ENCODE data around the gene PRKCA.

Gene PRKCA

DNA sequence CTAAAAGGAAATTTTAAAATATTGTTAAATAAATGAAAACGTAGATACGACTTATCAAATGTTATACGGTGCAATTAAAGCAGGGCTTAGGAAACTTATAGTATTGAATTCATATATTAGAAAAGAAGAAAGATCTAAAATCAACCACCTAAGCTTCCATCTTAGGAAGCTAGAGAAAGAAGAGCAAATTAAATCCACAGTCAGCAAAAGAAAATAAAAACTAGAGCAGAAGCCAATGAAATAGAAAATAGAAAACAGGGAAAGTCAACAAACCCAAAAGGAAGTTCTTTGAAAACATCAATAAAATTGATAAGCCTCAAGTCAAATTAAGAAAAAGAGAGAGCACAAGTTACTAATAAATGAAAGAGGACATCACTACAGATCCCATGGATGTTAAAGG, 457.9 kb downstream of the PRKCA start:
- Histone ChIP-seq H3K36me3 (ENCODE audit: insufficient read depth, low read length) (no peaks in the 10 kb centered on the region), H3K9ac (ENCODE audit: low read depth, low read length) (no peak overlapping the region), H3K4me3 (ENCODE audit: low read length) (no peak overlapping the region), H3K27me3 (ENCODE audit: insufficient read depth, low read length) (no peaks in the 10 kb centered on the region), H3K27ac (ENCODE audit: low read depth, low read length) (no peak overlapping the region), H3K9me3 (ENCODE audit: insufficient read depth, low read depth, low read length) (no peaks in the 10 kb centered on the region), H3K4me1 (ENCODE audit: insufficient read depth, low read length) (peaks cover 4% of the 10 kb centered on the region; the same call in 1 of the 2 replicates)
- WGBS = no CpG with 5 or more reads among the region's 3 CpGs

DNA sequence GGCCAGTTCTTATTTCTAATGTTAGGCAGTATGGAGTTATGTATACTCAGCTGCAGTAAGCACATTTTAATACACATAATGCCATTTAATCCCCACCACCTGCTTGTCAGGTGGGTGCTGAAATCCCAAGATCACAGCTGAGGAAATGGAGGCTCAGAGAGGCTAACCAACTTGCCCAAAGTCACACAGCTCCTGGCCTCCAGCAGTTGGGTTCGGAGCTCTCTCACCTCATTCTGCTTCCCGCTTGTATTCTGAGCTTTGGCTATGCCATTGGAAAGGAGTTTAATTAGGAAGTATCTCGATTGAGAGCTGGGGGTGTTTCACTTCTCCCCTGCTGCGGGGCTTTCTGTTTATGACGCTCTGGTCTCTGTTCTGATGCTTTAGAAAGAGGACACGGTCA, 459.9 kb downstream of the PRKCA start:
- Histone ChIP-seq H3K4me1 (ENCODE audit: insufficient read depth, low read length) (peaks cover 4% of the 10 kb centered on the region; the same call in 1 of the 2 replicates), H3K36me3 (ENCODE audit: insufficient read depth, low read length) (no peaks in the 10 kb centered on the region), H3K27ac (ENCODE audit: low read depth, low read length) (no peak overlapping the region), H3K9ac (ENCODE audit: low read depth, low read length) (no peak overlapping the region), H3K4me3 (ENCODE audit: low read length) (no peak overlapping the region), H3K27me3 (ENCODE audit: insufficient read depth, low read length) (no peaks in the 10 kb centered on the region), H3K9me3 (ENCODE audit: insufficient read depth, low read depth, low read length) (no peaks in the 10 kb centered on the region)
- 92% methylated on average over 5 of the region's 6 CpGs for WGBS

DNA sequence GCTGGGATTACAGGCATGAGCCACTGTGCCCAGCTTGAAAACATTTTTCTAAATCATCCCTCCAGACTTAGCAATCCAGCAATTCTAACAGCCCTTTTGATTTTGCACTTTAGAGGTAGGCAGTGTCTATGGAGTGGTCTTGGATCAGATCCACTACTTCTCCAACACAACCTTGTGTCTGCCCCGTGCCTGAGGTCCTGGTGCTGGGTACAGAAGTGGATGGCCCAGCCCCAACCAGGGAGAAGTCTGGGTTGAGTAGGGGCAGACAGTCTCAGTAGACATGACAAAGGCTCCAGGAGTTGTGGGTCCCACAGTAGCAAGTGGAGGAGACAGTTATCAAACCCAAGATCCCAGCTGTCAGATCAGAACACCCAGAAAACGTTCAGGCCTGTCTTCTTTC, 460.6 kb downstream of the PRKCA start:
- Histone ChIP-seq H3K36me3 (ENCODE audit: insufficient read depth, low read length) (no peaks in the 10 kb centered on the region), H3K4me1 (ENCODE audit: insufficient read depth, low read length) (peaks cover 4% of the 10 kb centered on the region; the same call in 1 of the 2 replicates), H3K9me3 (ENCODE audit: insufficient read depth, low read depth, low read length) (no peaks in the 10 kb centered on the region), H3K4me3 (ENCODE audit: low read length) (no peak overlapping the region), H3K27ac (ENCODE audit: low read depth, low read length) (no peak overlapping the region), H3K9ac (ENCODE audit: low read depth, low read length) (no peak overlapping the region), H3K27me3 (ENCODE audit: insufficient read depth, low read length) (no peaks in the 10 kb centered on the region)
- WGBS = 92% methylated on average over 2 of the region's 2 CpGs

DNA sequence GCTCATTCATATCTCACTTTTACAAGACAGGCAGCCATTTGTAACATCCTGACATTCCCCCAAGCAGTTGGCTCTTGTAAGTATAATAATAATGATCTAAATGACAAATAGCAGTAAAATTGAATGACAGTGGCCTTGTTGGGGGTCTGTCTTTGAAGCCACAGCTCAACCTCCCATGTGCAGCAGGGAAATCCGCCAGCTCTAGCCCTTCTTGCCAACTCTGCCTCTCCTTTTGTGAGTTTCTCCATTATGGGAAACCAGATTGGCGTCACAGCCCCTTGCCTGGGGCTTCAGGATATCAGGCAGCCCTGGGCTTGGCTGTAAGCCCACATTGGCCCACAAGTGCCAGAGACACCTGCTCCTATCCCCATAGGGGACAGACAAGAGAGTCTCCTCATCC, 462.1 kb downstream of the PRKCA start:
- H3K4me3 ChIP-seq (ENCODE audit: low read length) = no peak overlapping the region
- H3K27me3 ChIP-seq (ENCODE audit: insufficient read depth, low read length) = no peaks in the 10 kb centered on the region
- H3K27ac ChIP-seq (ENCODE audit: low read depth, low read length) = peak overlapping the region; percentile 32; the same call in 1 of the 2 replicates
- 67% methylated on average over 2 of the region's 2 CpGs for WGBS
- no peaks in the 10 kb centered on the region for H3K36me3 ChIP-seq (ENCODE audit: insufficient read depth, low read length)
- peaks cover 4% of the 10 kb centered on the region; the same call in 1 of the 2 replicates for H3K4me1 ChIP-seq (ENCODE audit: insufficient read depth, low read length)
- H3K9me3 ChIP-seq (ENCODE audit: insufficient read depth, low read depth, low read length) = no peaks in the 10 kb centered on the region
- no peak overlapping the region for H3K9ac ChIP-seq (ENCODE audit: low read depth, low read length)

DNA sequence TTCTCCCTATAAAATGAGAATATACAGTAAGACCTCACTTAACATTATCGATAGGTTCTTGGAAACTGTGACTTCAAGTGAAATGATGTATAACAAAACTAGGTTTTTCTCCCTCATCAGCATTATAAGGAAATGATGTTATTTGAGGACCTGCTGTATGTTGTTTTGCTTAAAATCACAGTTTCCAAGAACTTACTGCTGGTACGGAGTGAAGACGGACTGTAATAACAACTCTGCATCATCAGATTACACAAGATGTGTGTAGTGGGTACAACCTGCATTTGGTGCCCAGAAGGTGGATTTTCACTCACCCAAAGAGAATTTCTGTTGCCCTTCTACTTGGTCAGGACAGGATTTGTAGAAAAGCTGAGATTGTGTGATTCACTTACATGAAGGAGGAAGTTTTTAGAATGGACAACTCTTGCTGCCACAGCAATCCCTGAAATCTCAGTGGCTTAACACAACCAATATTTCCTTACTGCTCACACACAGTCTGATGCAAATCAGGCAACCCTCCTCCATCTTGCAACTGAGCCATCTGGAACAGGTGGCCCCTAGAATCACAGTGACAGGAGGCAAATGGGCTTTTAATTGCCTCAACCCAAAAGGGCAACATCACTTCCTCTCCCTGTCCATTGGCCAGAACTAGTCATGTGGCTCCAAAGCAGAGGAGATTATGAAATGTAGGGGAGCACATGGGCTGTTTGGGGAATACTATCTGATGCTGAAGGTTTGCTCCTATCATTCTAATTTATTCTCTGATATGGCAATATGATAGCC, 464.9 kb downstream of the PRKCA start:
- 94% methylated on average over 2 of the region's 3 CpGs for WGBS
- no peak overlapping the region for H3K27ac ChIP-seq (ENCODE audit: low read depth, low read length)
- peaks cover 4% of the 10 kb centered on the region; the same call in 1 of the 2 replicates for H3K4me1 ChIP-seq (ENCODE audit: insufficient read depth, low read length)
- no peaks in the 10 kb centered on the region for H3K9me3 ChIP-seq (ENCODE audit: insufficient read depth, low read depth, low read length)
- no peak overlapping the region for H3K9ac ChIP-seq (ENCODE audit: low read depth, low read length)
- H3K27me3 ChIP-seq (ENCODE audit: insufficient read depth, low read length) = no peaks in the 10 kb centered on the region
- no peaks in the 10 kb centered on the region for H3K36me3 ChIP-seq (ENCODE audit: insufficient read depth, low read length)
- no peak overlapping the region for H3K4me3 ChIP-seq (ENCODE audit: low read length)

DNA sequence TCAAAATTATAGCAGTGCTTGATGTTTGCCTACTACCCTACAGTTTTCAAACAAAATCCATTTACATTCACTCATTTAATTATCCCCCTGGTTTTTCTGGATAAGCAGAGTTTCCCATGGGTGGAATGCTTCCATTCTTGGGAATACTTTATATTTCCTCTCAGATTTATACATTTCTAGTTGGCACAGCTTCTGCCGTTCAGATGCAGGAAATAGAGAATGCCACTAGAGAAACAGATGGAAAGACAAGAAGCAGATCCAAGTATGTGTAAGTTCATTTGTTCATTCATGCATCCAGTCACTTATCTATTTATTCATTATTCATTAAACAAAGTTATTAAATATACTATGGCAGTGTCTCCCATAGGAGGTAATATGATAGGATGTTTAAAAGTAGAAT, 467.5 kb downstream of the PRKCA start:
- WGBS = 91% methylated on average over 1 of the region's 1 CpG
- H3K4me1 ChIP-seq (ENCODE audit: insufficient read depth, low read length) = no peaks in the 10 kb centered on the region
- no peaks in the 10 kb centered on the region for H3K9me3 ChIP-seq (ENCODE audit: insufficient read depth, low read depth, low read length)

DNA sequence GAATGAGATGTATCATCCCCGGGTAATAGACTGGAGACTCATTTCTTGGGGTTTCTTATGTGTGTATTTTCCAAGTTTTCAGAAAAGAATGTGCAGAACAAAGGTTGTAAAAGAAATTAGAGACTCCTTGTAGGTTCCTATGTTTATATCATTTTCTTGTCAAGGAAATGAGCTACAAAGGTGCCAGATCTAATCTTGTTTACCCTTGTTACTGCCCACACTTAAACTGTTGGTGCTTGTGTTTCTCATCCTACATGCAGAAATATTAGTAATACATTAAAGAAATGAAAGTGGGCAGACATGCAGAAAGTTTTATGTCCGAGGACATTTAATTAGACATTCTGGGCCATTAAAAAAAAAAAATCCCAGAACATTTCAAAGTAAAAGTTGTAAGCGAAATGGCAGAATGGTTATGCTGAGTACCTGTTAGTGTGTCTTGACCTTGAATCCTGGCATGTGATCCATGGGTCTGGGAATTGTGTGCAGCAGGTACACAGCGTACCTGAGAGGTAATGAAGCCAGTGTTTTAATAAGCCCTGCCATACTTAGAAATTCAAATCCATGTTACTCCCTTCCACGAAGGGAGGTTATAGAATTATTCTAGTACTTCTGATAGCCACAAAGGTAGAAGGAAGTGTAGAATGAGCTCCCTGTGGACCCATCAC, 469.9 kb downstream of the PRKCA start:
- H3K27me3 ChIP-seq (ENCODE audit: insufficient read depth, low read length) = no peaks in the 10 kb centered on the region
- H3K4me3 ChIP-seq (ENCODE audit: low read length) = no peak overlapping the region
- WGBS = 90% methylated on average over 4 of the region's 5 CpGs
- peaks cover 20% of the 10 kb centered on the region for H3K4me1 ChIP-seq (ENCODE audit: insufficient read depth, low read length)
- no peaks in the 10 kb centered on the region for H3K36me3 ChIP-seq (ENCODE audit: insufficient read depth, low read length)
- no peaks in the 10 kb centered on the region for H3K9me3 ChIP-seq (ENCODE audit: insufficient read depth, low read depth, low read length)
- no peak overlapping the region for H3K27ac ChIP-seq (ENCODE audit: low read depth, low read length)
- no peak overlapping the region for H3K9ac ChIP-seq (ENCODE audit: low read depth, low read length)

More for the DNA sequence above, 467.5 kb downstream of the PRKCA start:
- Histone ChIP-seq H3K27me3 (ENCODE audit: insufficient read depth, low read length) (no peaks in the 10 kb centered on the region), H3K4me3 (ENCODE audit: low read length) (no peak overlapping the region), H3K36me3 (ENCODE audit: insufficient read depth, low read length) (no peaks in the 10 kb centered on the region), H3K9ac (ENCODE audit: low read depth, low read length) (no peak overlapping the region), H3K27ac (ENCODE audit: low read depth, low read length) (no peak overlapping the region)

DNA sequence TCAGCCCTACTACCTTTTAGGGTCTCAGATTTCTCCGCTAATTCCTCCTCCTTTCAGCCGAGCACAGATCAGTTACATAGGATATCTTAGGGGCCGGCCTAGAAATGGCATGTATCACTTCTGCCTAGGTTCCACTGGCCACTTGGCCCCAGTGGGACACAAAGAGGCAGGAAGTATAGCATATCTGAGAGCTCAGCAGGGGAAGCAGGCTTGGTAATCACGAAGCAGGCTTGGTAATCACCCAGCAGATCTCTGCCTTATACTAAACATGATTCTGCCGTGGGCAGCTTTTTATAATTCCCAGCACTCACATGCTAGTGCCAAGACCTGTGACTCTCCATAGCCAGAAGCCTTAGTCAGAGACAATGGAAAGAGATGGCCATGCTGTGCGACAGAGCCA, 472.9 kb downstream of the PRKCA start:
- H3K27ac ChIP-seq (ENCODE audit: low read depth, low read length) = no peak overlapping the region
- no peaks in the 10 kb centered on the region for H3K36me3 ChIP-seq (ENCODE audit: insufficient read depth, low read length)
- H3K4me1 ChIP-seq (ENCODE audit: insufficient read depth, low read length) = peaks cover 38% of the 10 kb centered on the region
- WGBS = 82% methylated on average over 6 of the region's 6 CpGs
- no peak overlapping the region for H3K4me3 ChIP-seq (ENCODE audit: low read length)
- H3K27me3 ChIP-seq (ENCODE audit: insufficient read depth, low read length) = no peaks in the 10 kb centered on the region
- no peak overlapping the region for H3K9ac ChIP-seq (ENCODE audit: low read depth, low read length)
- H3K9me3 ChIP-seq (ENCODE audit: insufficient read depth, low read depth, low read length) = no peaks in the 10 kb centered on the region

DNA sequence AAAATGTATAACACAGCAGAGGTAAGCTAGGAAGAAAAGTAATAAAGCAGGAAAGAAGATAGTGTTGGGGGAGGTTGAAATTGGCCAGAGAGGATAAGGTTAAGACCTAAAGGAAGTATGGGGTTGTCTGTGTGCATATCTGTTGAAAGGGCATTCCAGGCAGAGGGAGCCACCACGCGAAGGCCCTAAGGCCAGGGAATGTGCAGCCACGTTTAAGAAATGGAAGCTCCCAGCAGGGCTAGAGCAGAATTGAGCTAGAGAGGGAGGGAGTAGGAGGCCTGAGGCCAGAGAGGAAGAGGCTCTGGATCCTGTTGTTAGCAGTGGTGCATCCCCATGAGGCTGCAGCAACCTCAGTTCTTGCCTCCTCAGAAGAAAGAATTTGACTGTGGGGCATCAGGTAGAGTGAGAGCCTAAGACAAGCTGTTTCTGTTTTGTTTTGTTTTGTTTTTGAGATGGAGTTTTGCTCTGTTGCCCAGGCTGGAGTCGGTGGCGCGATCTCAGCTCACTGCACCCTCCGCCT, 473.5 kb downstream of the PRKCA start:
- Histone ChIP-seq H3K27ac (ENCODE audit: low read depth, low read length) (no peak overlapping the region), H3K4me1 (ENCODE audit: insufficient read depth, low read length) (peaks cover 38% of the 10 kb centered on the region), H3K36me3 (ENCODE audit: insufficient read depth, low read length) (no peaks in the 10 kb centered on the region), H3K9ac (ENCODE audit: low read depth, low read length) (no peak overlapping the region), H3K4me3 (ENCODE audit: low read length) (no peak overlapping the region), H3K9me3 (ENCODE audit: insufficient read depth, low read depth, low read length) (no peaks in the 10 kb centered on the region), H3K27me3 (ENCODE audit: insufficient read depth, low read length) (no peaks in the 10 kb centered on the region)
- 80% methylated on average over 7 of the region's 7 CpGs for WGBS

DNA sequence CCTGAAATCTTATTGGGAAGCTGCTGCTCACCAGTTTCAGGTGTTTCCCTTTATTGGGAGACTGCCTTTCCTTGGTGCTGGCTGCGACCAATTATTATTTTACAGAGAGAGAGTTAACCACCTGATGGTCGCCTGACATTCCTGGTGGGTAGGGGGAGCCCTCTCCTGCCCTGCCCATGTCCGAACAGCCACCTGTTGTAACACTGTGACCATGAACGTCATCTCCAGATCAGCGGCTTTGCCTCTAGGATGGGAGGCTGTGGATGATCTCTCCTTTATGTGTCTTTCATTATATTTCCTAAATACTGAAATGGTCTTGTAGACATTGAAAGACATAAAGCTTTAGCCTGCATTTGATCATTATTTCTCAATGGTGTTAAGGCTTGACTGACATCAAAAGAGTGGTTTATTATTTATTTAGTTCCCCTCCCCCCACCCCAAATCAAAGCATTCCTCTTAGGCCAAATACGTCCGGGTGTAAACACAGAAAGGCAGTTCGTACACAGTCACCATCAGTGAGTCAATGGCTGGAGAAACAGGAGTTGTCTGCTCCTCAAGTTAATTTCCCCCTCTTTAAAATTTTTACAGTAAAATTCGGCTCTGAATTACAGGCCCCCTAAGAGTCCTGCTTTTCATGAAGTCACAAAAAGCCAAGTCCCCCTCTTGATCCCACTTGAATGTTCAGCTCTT, 474.7 kb downstream of the PRKCA start:
- Histone ChIP-seq H3K4me1 (ENCODE audit: insufficient read depth, low read length) (peaks cover 38% of the 10 kb centered on the region), H3K4me3 (ENCODE audit: low read length) (peak overlapping the region; percentile 20; the same call in 1 of the 2 replicates), H3K27ac (ENCODE audit: low read depth, low read length) (peak overlapping the region; percentile 95), H3K27me3 (ENCODE audit: insufficient read depth, low read length) (no peaks in the 10 kb centered on the region), H3K9ac (ENCODE audit: low read depth, low read length) (peak overlapping the region; percentile 31), H3K9me3 (ENCODE audit: insufficient read depth, low read depth, low read length) (no peaks in the 10 kb centered on the region), H3K36me3 (ENCODE audit: insufficient read depth, low read length) (no peaks in the 10 kb centered on the region)
- 40% methylated on average over 8 of the region's 9 CpGs for WGBS
